ENCODE results near the gene GRPR. TPM values are rescaled to one million over a fixed set of nuclear protein-coding genes. Genes with fewer than 3 reads are reported as not detected.

Gene GRPR
- total RNA-seq, 1 experiment from 2014 or later, result 28.8 TPM

DNA sequence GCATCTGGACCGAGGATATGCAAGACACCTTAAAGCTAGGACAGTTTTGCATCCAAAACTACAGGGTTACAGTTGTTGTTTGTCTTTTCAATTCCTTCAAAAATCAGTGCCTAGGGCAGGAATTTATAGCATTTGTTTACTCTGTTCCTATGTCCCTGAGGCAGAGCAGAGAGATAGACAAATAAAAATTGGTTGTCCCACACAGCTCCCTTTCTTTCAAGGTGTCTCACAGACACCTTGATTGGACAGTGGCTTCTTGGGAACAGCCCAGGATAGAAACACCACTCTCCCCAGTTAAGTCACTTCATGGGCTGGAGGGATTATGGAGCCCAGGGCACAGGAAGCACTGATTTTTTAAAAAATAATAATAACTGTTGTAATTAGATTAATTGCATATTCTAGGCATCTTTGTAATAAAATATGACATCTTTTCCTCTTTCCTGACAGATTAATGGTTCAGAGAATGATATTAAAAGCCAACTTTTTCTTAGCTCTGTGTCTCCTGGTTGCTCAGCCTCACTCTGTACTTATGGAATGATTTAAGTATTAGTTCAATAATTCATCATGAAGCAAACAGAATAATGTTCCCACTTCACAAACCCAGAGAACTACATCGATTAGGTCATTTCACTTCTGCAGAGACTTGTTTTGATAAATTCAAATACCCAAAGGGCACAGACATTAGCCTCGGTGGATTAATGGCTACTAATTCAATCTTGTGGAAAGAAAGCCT lies 52.1 kb downstream of the GRPR start:
- no peak overlapping the region for H3K23ac ChIP-seq (ENCODE audit: insufficient read length, low read depth, low read length)
- H3K18ac ChIP-seq (ENCODE audit: insufficient read length, low read depth, low read length), result no peak overlapping the region
- H2BK5ac ChIP-seq (ENCODE audit: insufficient read length, low read length), result no peak overlapping the region
- Mint-ChIP-seq H3K27me3 (ENCODE audit: low read depth) (no peaks in the 10 kb centered on the region), H3K36me3 (ENCODE audit: insufficient read depth in 1 of 3, low read depth in 3 of 3) (peaks cover 9 to 90% (median 14%) of the 10 kb centered on the region in 3 experiments), H3K4me3 (no peak overlapping the region), H3K27ac (no peak overlapping the region; a peak in 1 of 7 replicates), H3K4me1 (peaks cover 36 to 44% of the 10 kb centered on the region in 2 experiments), H3K9me3 (peaks cover 3 to 8% of the 10 kb centered on the region in 2 experiments; a peak in 4 of 5 replicates)
- no peak overlapping the region for H4K5ac ChIP-seq (ENCODE audit: insufficient read length, low read depth, low read length)
- H3K27ac ChIP-seq (ENCODE audit: insufficient read length, low read depth, low read length), result no peak overlapping the region
- no peaks in the 10 kb centered on the region for H4K20me1 ChIP-seq (ENCODE audit: control insufficient read depth, insufficient read depth, insufficient read length)
- no peaks in the 10 kb centered on the region for H3K23me2 ChIP-seq (ENCODE audit: insufficient read length, low read depth, low read length, poor library complexity, severe bottlenecking)
- H2BK120ac ChIP-seq (ENCODE audit: low read depth, low read length, poor library complexity, severe bottlenecking), result no peak overlapping the region
- H4K8ac ChIP-seq (replicated peaks; ENCODE audit: insufficient read length, low read depth, low read length), result no peak overlapping the region
- H2AK5ac ChIP-seq (ENCODE audit: insufficient read length, low read length), result no peak overlapping the region
- H2BK20ac ChIP-seq (ENCODE audit: low read depth, low read length, poor library complexity, severe bottlenecking), result no peak overlapping the region
- H3K56ac ChIP-seq (ENCODE audit: insufficient read length, low read depth, low read length), result no peak overlapping the region
- no peak for DNase-seq
- no peak overlapping the region for H3K4me2 ChIP-seq (ENCODE audit: insufficient read depth, insufficient read length, low read length)
- no peak overlapping the region for H4K91ac ChIP-seq (ENCODE audit: insufficient read length, low read depth, low read length)
- peaks cover 4% of the 10 kb centered on the region; the same call in 1 of the 2 replicates for H3K4me1 ChIP-seq (ENCODE audit: insufficient read depth, low read length)
- H3K9ac ChIP-seq (ENCODE audit: extremely low read depth, insufficient read length, low read length), result no peak overlapping the region
- H3K79me2 ChIP-seq (ENCODE audit: insufficient read depth, low read length), result no peaks in the 10 kb centered on the region
- TF ChIP-seq, protein P1, sequence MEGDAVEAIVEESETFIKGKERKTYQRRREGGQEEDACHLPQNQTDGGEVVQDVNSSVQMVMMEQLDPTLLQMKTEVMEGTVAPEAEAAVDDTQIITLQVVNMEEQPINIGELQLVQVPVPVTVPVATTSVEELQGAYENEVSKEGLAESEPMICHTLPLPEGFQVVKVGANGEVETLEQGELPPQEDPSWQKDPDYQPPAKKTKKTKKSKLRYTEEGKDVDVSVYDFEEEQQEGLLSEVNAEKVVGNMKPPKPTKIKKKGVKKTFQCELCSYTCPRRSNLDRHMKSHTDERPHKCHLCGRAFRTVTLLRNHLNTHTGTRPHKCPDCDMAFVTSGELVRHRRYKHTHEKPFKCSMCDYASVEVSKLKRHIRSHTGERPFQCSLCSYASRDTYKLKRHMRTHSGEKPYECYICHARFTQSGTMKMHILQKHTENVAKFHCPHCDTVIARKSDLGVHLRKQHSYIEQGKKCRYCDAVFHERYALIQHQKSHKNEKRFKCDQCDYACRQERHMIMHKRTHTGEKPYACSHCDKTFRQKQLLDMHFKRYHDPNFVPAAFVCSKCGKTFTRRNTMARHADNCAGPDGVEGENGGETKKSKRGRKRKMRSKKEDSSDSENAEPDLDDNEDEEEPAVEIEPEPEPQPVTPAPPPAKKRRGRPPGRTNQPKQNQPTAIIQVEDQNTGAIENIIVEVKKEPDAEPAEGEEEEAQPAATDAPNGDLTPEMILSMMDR (conservative IDR thresholded peaks at IDR 0.05), result no peak
- H2BK12ac ChIP-seq (ENCODE audit: insufficient read length, low read depth, low read length), result no peak overlapping the region
- H2AFZ ChIP-seq (ENCODE audit: low read length), result no peak overlapping the region
- H3K79me1 ChIP-seq (ENCODE audit: insufficient read depth, low read depth, low read length, poor library complexity, severe bottlenecking), result no peaks in the 10 kb centered on the region
- H3T11ph ChIP-seq (ENCODE audit: low read length), result no peak overlapping the region
- no CpG with 5 or more reads among the region's 3 CpGs for WGBS (ENCODE audit: extremely low coverage, insufficient read length, low lambda C conversion rate)
- H3K9me3 ChIP-seq (ENCODE audit: control insufficient read depth, low read depth, low read length), result no peaks in the 10 kb centered on the region
- no peaks in the 10 kb centered on the region for H3K27me3 ChIP-seq (ENCODE audit: insufficient read depth, low read length)
- H3K4ac ChIP-seq (ENCODE audit: low read depth, low read length), result no peak overlapping the region
- H2BK15ac ChIP-seq (ENCODE audit: low read depth, low read length), result no peak overlapping the region
- H3K14ac ChIP-seq (ENCODE audit: insufficient read depth, low read length), result no peak overlapping the region
